PC-3 (cell line): ENCODE data around the gene ATXN7L2. TPM values are rescaled to one million over a fixed set of nuclear protein-coding genes. Genes with fewer than 3 reads are reported as not detected.

Experiments used
- ATAC-seq: fragments of 200-7000 bp; cut with Tn5 transposase; 2 replicates; pipeline ENCODE4 v1.9.1; 2020; ENCODE audit warnings: mild to moderate bottlenecking, moderate library complexity
- BruUV-seq: library from RNA; stranded (reverse); fragments of 400-500 nt; replicated peaks from 2 replicates; lab custom pipeline; 2021; lab: Mats Ljungman, UMichigan
- CTCF ChIA-PET: fragments of 300-600 bp; sonication (Branson Sonifier 250); formaldehyde crosslinking; loops from one replicate; lab custom pipeline; 2022; ENCODE audit warnings: antibody characterized with exemption; lab: Charles Lee
- POLR2A ChIA-PET: fragments of 300-600 bp; sonication (Branson Sonifier 250); formaldehyde crosslinking; loops from one replicate; lab custom pipeline; 2022; ENCODE audit warnings: antibody characterized with exemption; ENCODE audit not compliant: unreplicated experiment; lab: Charles Lee
- DNase-seq: peaks from one replicate; pipeline ENCODE4 v3.0.0-alpha.2; 2015
- H2AFZ ChIP-seq: fragments of 300-600 bp; sonication (generic); 2 replicates; pipeline ENCODE4 v1.6.0; 2016; ENCODE audit warnings: antibody characterized with exemption, low read length
- H3F3A ChIP-seq: fragments of 300-600 bp; sonication (generic); one replicate; pipeline ENCODE4 v1.6.0; 2017; ENCODE audit warnings: antibody characterized with exemption, low read length, control low read depth, mild to moderate bottlenecking; ENCODE audit not compliant: unreplicated experiment
- H3K27ac ChIP-seq: fragments of 300-600 bp; sonication (generic); 2 replicates; pipeline ENCODE4 v1.5.1; 2016; ENCODE audit warnings: mild to moderate bottlenecking, low read length
- H3K27me3 ChIP-seq: fragments of 300-600 bp; sonication (generic); 2 replicates; pipeline ENCODE4 v1.6.1; 2016; ENCODE audit warnings: low read length, mixed read lengths
- H3K36me3 ChIP-seq: fragments of 300-600 bp; sonication (generic); 2 replicates; pipeline ENCODE4 v1.6.1; 2016; ENCODE audit warnings: low read depth, mixed run types, low read length, mixed read lengths
- H3K4me1 ChIP-seq: fragments of 300-600 bp; sonication (generic); 2 replicates; pipeline ENCODE4 v1.5.1; 2016; ENCODE audit warnings: low read length; ENCODE audit not compliant: insufficient read depth
- H3K4me2 ChIP-seq: fragments of 300-600 bp; sonication (generic); 2 replicates; pipeline ENCODE4 v1.6.0; 2016; ENCODE audit warnings: low read length
- H3K4me3 ChIP-seq: fragments of 300-600 bp; sonication (generic); 2 replicates; pipeline ENCODE4 v1.5.1; 2016; ENCODE audit warnings: mild to moderate bottlenecking, low read length, mixed read lengths
- H3K79me2 ChIP-seq: fragments of 300-600 bp; sonication (generic); 2 replicates; pipeline ENCODE4 v1.6.1; 2017; ENCODE audit warnings: low read length, mixed read lengths
- H3K9ac ChIP-seq: fragments of 300-600 bp; sonication (generic); 2 replicates; pipeline ENCODE4 v1.6.0; 2016; ENCODE audit warnings: mild to moderate bottlenecking, low read length
- H3K9me2 ChIP-seq: fragments of 300-600 bp; sonication (generic); replicated peaks from 2 replicates; pipeline ENCODE4 v1.6.1; 2016; ENCODE audit warnings: mixed run types, low read length, mixed read lengths
- H3K9me3 ChIP-seq: fragments of 300-600 bp; sonication (generic); 2 replicates; pipeline ENCODE4 v1.6.1; 2016; ENCODE audit warnings: low read length, mixed read lengths
- H4K20me1 ChIP-seq: fragments of 300-600 bp; sonication (generic); 2 replicates; pipeline ENCODE4 v1.6.1; 2016; ENCODE audit warnings: low read length, mixed read lengths
- EZH2 ChIP-seq: fragments of 300-600 bp; sonication (generic); IDR thresholded peaks from one replicate; pipeline ENCODE4 v1.6.1; 2017; ENCODE audit warnings: antibody characterized with exemption, mild to moderate bottlenecking, low read length; ENCODE audit not compliant: unreplicated experiment
- EZH2phosphoT487 ChIP-seq: fragments of 300-600 bp; sonication (generic); IDR thresholded peaks from 2 replicates; pipeline ENCODE4 v1.6.1; 2018; ENCODE audit warnings: mild to moderate bottlenecking, antibody characterized with exemption, low read length, borderline replicate concordance
- intact Hi-C: fragments of 100-400 bp; cut with micrococcal nuclease; formaldehyde crosslinking; loops from 2 replicates; pipeline ENCODE4 v1.9.0; 2023
- total RNA-seq: library from RNA; depleted of rRNA; stranded (reverse); fragments of >200 nt; gene quantifications from 2 replicates; pipeline ENCODE4 v1.2.3, GENCODE V29; 2014
- TF ChIP-seq, protein P1 (sequence below): fragments of 300-600 bp; sonication (generic); conservative IDR thresholded peaks from 2 replicates; pipeline ENCODE4 v1.5.1; 2017; ENCODE audit warnings: antibody characterized with exemption, low read depth, mild to moderate bottlenecking, low read length

Gene ATXN7L2
- total RNA-seq, 1 experiment from 2014 or later: 9.4 TPM

DNA sequence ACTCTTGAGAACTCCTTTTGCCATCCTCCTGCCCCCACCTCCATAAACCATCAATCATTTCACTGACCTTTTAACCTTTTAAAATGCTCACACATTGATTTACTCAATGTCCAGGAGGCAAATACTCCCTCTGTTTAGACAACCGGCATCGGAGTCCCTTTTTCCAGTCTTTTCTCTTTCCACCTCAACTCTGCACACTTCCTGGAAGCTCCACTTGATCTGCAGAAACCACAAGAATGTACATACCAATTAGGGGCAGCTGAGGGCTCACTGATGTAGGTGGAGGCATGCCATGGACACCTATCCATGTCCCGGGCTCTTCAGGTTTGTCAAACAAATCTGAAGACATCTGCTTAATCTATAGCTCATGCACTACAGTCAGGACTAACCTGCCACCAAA is 31.1 kb downstream of the ATXN7L2 start:
- Histone ChIP-seq H3K27me3 (no peaks in the 10 kb centered on the region), H4K20me1 (no peaks in the 10 kb centered on the region), H3K9me3 (no peaks in the 10 kb centered on the region), H2AFZ (no peak overlapping the region), H3K4me2 (no peak overlapping the region), H3K36me3 (no peaks in the 10 kb centered on the region), H3K4me3 (no peak overlapping the region), H3F3A (no peaks in the 10 kb centered on the region), H3K9ac (no peak overlapping the region), H3K4me1 (peaks cover 6% of the 10 kb centered on the region; the same call in 1 of the 2 replicates), H3K27ac (no peak overlapping the region), H3K79me2 (no peaks in the 10 kb centered on the region), H3K9me2 (no peaks in the 10 kb centered on the region)
- BruUV-seq: no TSS peak
- intact Hi-C loops: no loop called here
- no peak for ATAC-seq
- ChIA-PET CTCF (no interaction called here), POLR2A (no interaction called here)
- TF ChIP-seq EZH2phosphoT487: no peak
- TF ChIP-seq, protein P1, sequence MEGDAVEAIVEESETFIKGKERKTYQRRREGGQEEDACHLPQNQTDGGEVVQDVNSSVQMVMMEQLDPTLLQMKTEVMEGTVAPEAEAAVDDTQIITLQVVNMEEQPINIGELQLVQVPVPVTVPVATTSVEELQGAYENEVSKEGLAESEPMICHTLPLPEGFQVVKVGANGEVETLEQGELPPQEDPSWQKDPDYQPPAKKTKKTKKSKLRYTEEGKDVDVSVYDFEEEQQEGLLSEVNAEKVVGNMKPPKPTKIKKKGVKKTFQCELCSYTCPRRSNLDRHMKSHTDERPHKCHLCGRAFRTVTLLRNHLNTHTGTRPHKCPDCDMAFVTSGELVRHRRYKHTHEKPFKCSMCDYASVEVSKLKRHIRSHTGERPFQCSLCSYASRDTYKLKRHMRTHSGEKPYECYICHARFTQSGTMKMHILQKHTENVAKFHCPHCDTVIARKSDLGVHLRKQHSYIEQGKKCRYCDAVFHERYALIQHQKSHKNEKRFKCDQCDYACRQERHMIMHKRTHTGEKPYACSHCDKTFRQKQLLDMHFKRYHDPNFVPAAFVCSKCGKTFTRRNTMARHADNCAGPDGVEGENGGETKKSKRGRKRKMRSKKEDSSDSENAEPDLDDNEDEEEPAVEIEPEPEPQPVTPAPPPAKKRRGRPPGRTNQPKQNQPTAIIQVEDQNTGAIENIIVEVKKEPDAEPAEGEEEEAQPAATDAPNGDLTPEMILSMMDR: no peak
- TF ChIP-seq EZH2: no peak
- no peak for DNase-seq

DNA sequence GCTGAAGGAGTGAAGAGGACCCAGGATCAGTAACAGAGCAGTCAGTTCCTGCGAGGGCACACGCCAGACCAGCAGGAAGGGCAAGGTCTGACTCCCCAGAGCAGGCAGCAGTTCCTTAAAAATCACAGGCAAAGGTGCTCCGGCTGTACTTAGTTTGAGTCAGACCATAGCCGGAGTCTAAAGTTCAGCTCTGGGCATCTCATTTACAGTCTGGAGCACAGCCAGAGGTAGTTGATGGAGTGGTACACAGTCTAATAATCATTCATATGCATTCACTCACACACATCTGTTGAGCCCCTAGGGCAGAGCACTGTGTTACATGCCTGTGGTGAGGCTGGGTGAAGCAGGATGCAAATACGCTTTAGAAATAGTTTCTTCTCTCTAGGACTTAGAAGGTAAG is 33.2 kb downstream of the ATXN7L2 start:
- Histone ChIP-seq H3K36me3 (no peaks in the 10 kb centered on the region), H2AFZ (no peak overlapping the region), H3K27ac (no peak overlapping the region), H3K79me2 (no peaks in the 10 kb centered on the region), H3K9me3 (no peaks in the 10 kb centered on the region), H3K4me2 (no peak overlapping the region), H3K9me2 (no peaks in the 10 kb centered on the region), H3K4me3 (no peak overlapping the region), H3K4me1 (no peaks in the 10 kb centered on the region), H3K27me3 (no peaks in the 10 kb centered on the region), H4K20me1 (no peaks in the 10 kb centered on the region), H3F3A (no peaks in the 10 kb centered on the region), H3K9ac (no peak overlapping the region)
- BruUV-seq: no TSS peak
- TF ChIP-seq, protein P1: no peak
- TF ChIP-seq EZH2: no peak
- TF ChIP-seq EZH2phosphoT487: no peak
- intact Hi-C loops: no loop called here
- POLR2A ChIA-PET: no interaction called here
- DNase-seq (no peak), ATAC-seq (no peak)
- CTCF ChIA-PET: no interaction called here

DNA sequence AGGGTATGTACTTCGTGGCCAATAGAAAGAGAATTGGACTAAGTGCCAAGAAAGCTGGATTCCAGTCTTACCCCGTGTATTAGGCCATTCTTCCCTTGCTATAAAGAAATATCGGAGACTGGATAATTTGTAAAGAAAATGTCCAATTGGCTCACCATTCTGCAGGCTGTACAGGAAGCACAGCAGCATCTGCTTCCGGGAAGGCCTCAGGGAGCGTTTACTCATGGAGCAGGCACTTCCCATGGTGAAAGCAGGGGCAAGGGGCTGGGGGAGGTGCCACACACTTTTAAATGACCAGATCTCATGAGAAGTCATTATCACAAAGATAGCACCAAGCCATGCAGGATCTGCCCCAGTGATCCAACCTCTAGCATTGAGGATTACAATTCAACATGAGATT is 33.6 kb downstream of the ATXN7L2 start:
- intact Hi-C loops: no loop called here
- POLR2A ChIA-PET: no interaction called here

More for the DNA sequence above, 33.6 kb downstream of the ATXN7L2 start:
- Histone ChIP-seq H3K4me3 (no peak overlapping the region), H2AFZ (no peak overlapping the region), H3K4me2 (no peak overlapping the region), H3K27me3 (no peaks in the 10 kb centered on the region), H3K9me3 (no peaks in the 10 kb centered on the region), H3K36me3 (no peaks in the 10 kb centered on the region), H3K27ac (no peak overlapping the region), H3K79me2 (no peaks in the 10 kb centered on the region), H3K9ac (no peak overlapping the region), H3K4me1 (no peaks in the 10 kb centered on the region), H3F3A (no peaks in the 10 kb centered on the region), H4K20me1 (no peaks in the 10 kb centered on the region), H3K9me2 (no peaks in the 10 kb centered on the region)
- CTCF ChIA-PET: no interaction called here
- ATAC-seq (no peak), DNase-seq (no peak)
- BruUV-seq: no TSS peak
- TF ChIP-seq EZH2phosphoT487 (no peak), EZH2 (no peak)
- TF ChIP-seq, protein P1: no peak
